Measurements from ENCODE around the gene TCF7L1.
"Not testable (repeated sequence)": the region's sequence is repeated elsewhere in the genome, so short reads cannot be mapped to it uniquely, and the experiment has no call there.

TCF7L1 gene

DNA sequence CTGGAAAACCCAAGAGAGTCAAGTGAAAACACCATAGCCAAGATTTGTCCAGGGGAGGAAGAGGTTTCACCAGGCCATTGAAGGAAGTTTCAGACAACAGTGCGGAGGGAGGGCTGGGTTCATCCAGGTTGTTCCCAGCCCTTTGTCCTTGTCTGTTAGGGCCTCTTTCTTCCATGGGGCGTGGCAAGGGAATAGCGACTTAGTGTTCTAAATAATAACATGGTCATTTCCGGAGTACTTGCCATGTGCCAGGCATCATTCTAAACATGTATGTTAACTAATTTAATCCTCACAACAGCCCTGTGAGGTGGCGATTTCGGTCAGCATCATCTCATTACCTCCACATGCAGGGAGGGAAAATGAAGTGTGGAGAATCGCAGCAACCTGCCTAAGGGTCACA, 77.3 kb downstream of the TCF7L1 start:
- peaks cover 0 to 13% (median 2%) of the 10 kb centered on the region in 5 experiments for H3K27me3 ChIP-seq (replicated peaks in 2 of 5; ENCODE audit: control insufficient read depth in 4 of 5, insufficient read depth in 5 of 5, low read length in 4 of 5)
- H3K4me1 ChIP-seq (ENCODE audit: control extremely low read depth in 1 of 4, control insufficient read depth in 4 of 4, insufficient read depth in 4 of 4, low read length in 3 of 4) = no peaks in the 10 kb centered on the region
- DNase-seq = no peak
- no peaks in the 10 kb centered on the region for H3K36me3 ChIP-seq (ENCODE audit: control insufficient read depth in 4 of 4, insufficient read depth in 4 of 4, low read length in 3 of 4)
- ChIA-PET POLR2A (no interaction called here), CTCF (no interaction called here)
- no peaks in the 10 kb centered on the region for H3K9me3 ChIP-seq (ENCODE audit: control extremely low read depth in 1 of 5, control insufficient read depth in 4 of 5, insufficient read depth in 2 of 5, low read depth in 1 of 5, low read length in 4 of 5)
- no peak overlapping the region for H3K27ac ChIP-seq (ENCODE audit: insufficient read depth in 1 of 2, low read depth in 1 of 2, low read length in 2 of 2, poor library complexity in 1 of 2, severe bottlenecking in 2 of 2)
- no peak overlapping the region for H3K4me3 ChIP-seq (ENCODE audit: control insufficient read depth in 1 of 7, extremely low read depth in 1 of 7, insufficient read depth in 4 of 7, low read depth in 2 of 7, low read length in 6 of 7)
- 100% methylated on average over 1 of the region's 7 CpGs for WGBS (ENCODE audit: insufficient coverage)

DNA sequence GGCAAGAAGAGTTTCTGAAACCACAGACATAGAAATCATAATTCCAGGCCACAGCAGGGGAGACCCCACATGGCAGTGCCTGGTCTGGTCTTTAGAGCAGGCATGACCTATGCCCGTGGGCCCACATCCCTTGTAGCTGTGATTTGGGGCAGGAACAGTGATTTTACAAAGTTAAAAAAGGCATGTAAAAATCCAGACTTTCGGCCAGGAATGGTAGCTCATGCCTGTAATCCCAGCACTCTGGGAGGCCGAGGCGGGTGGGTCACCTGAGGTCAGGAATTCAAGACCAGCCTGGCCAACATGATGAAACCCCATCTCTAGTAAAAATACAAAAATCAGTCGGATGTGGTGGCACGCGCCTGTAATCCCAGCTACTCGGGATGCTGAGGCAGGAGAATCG, 78.4 kb downstream of the TCF7L1 start:
- CTCF ChIA-PET; H3K36me3 ChIP-seq (ENCODE audit: control insufficient read depth in 4 of 4, insufficient read depth in 4 of 4, low read length in 3 of 4); H3K4me3 ChIP-seq (ENCODE audit: control insufficient read depth in 1 of 7, extremely low read depth in 1 of 7, insufficient read depth in 4 of 7, low read depth in 2 of 7, low read length in 6 of 7); POLR2A ChIA-PET; H3K4me1 ChIP-seq (ENCODE audit: control extremely low read depth in 1 of 4, control insufficient read depth in 4 of 4, insufficient read depth in 4 of 4, low read length in 3 of 4); DNase-seq; H3K9me3 ChIP-seq (ENCODE audit: control extremely low read depth in 1 of 5, control insufficient read depth in 4 of 5, insufficient read depth in 2 of 5, low read depth in 1 of 5, low read length in 4 of 5); H3K27ac ChIP-seq (ENCODE audit: insufficient read depth in 1 of 2, low read depth in 1 of 2, low read length in 2 of 2, poor library complexity in 1 of 2, severe bottlenecking in 2 of 2): not testable (repeated sequence)
- peaks cover 0 to 13% (median 2%) of the 10 kb centered on the region in 5 experiments for H3K27me3 ChIP-seq (replicated peaks in 2 of 5; ENCODE audit: control insufficient read depth in 4 of 5, insufficient read depth in 5 of 5, low read length in 4 of 5)
- 100% methylated on average over 4 of the region's 9 CpGs for WGBS (ENCODE audit: insufficient coverage)

DNA sequence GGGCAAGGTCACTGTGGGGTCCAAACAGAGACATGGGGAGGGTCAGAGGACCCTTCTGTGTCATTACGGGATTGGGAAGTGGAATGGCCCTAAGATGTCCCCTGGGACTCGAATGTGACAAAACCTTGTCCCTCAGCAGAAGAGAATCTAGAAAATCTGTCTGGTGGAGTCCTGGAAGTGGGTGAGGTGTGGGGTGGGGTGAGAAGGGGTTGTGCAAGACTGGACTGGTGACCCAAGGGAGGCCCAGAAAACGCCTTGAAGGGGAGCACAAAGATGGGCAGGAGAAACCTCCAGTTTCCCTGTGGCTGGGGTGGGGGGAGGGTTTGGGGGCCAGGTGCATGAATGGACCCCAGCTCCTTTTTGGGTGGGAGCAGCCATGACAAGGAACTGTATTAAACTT, 79.6 kb downstream of the TCF7L1 start:
- Histone ChIP-seq H3K4me3 (ENCODE audit: control insufficient read depth in 1 of 7, extremely low read depth in 1 of 7, insufficient read depth in 4 of 7, low read depth in 2 of 7, low read length in 6 of 7) (no peak overlapping the region), H3K9me3 (ENCODE audit: control extremely low read depth in 1 of 5, control insufficient read depth in 4 of 5, insufficient read depth in 2 of 5, low read depth in 1 of 5, low read length in 4 of 5) (no peaks in the 10 kb centered on the region), H3K4me1 (ENCODE audit: control extremely low read depth in 1 of 4, control insufficient read depth in 4 of 4, insufficient read depth in 4 of 4, low read length in 3 of 4) (no peaks in the 10 kb centered on the region), H3K27ac (ENCODE audit: insufficient read depth in 1 of 2, low read depth in 1 of 2, low read length in 2 of 2, poor library complexity in 1 of 2, severe bottlenecking in 2 of 2) (no peak overlapping the region), H3K36me3 (ENCODE audit: control insufficient read depth in 4 of 4, insufficient read depth in 4 of 4, low read length in 3 of 4) (no peaks in the 10 kb centered on the region), H3K27me3 (replicated peaks in 2 of 5; ENCODE audit: control insufficient read depth in 4 of 5, insufficient read depth in 5 of 5, low read length in 4 of 5) (peaks cover 0 to 13% (median 5%) of the 10 kb centered on the region in 5 experiments)
- DNase-seq = no peak
- ChIA-PET CTCF (no interaction called here), POLR2A (no interaction called here)
- 100% methylated on average over 2 of the region's 3 CpGs for WGBS (ENCODE audit: insufficient coverage)

DNA sequence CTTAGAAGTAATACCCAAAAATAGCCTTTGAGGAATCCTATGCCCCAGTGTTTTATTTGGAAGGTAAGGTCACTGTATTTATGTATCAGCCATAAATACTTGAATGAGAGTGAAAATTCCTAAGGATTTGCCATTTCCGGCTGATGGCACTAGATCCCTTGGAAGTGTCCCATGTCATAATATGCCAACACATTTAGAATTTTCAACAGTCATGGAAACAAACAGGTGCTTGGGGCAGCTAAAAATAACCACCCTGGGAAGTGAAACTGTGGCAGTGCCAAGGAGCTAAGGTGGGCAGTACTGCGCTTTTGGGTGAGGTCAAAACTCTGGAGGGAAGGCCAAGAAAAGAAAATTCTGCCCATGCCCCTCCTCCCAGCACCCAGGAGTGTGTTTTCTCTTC, 80.2 kb downstream of the TCF7L1 start:
- Histone ChIP-seq H3K4me3 (ENCODE audit: control insufficient read depth in 1 of 7, extremely low read depth in 1 of 7, insufficient read depth in 4 of 7, low read depth in 2 of 7, low read length in 6 of 7) (no peak overlapping the region), H3K36me3 (ENCODE audit: control insufficient read depth in 4 of 4, insufficient read depth in 4 of 4, low read length in 3 of 4) (no peaks in the 10 kb centered on the region), H3K27ac (ENCODE audit: insufficient read depth in 1 of 2, low read depth in 1 of 2, low read length in 2 of 2, poor library complexity in 1 of 2, severe bottlenecking in 2 of 2) (no peak overlapping the region), H3K27me3 (replicated peaks in 2 of 5; ENCODE audit: control insufficient read depth in 4 of 5, insufficient read depth in 5 of 5, low read length in 4 of 5) (peaks cover 0 to 13% (median 5%) of the 10 kb centered on the region in 5 experiments), H3K9me3 (ENCODE audit: control extremely low read depth in 1 of 5, control insufficient read depth in 4 of 5, insufficient read depth in 2 of 5, low read depth in 1 of 5, low read length in 4 of 5) (no peaks in the 10 kb centered on the region), H3K4me1 (ENCODE audit: control extremely low read depth in 1 of 4, control insufficient read depth in 4 of 4, insufficient read depth in 4 of 4, low read length in 3 of 4) (no peaks in the 10 kb centered on the region)
- WGBS (ENCODE audit: insufficient coverage) = 86% methylated on average over 2 of the region's 2 CpGs
- DNase-seq = no peak
- ChIA-PET POLR2A (no interaction called here), CTCF (no interaction called here)

DNA sequence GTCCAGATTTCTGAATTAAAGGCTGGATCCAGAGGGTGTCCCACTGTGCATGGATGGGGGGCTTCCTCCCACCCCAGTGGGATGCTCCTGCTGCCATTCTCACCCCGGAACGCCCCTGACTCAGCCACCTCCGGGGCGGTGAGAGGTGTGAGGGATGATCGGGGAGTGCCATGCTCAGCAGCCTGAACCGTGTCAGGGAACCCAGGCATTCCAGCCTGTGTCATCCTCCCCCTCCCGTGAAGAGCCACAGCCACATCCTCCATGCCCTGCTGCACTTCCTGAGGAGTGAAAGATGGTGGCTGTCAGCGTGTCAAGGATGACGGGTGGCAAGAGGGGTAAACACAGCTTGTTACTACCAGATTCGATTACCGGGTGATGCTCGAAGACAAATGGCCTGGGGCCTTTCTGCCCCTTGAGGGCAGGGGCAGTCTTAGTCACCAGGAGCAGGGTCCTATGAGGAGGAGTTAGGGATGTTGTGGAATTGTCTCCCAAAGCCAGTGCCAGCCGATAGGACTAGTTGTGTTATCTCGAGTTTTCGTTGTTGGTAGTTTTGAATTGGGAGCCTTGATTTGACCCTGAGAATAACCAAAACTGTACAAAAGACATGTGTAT, 80.8 kb downstream of the TCF7L1 start:
- Histone ChIP-seq H3K9me3 (ENCODE audit: control extremely low read depth in 1 of 5, control insufficient read depth in 4 of 5, insufficient read depth in 2 of 5, low read depth in 1 of 5, low read length in 4 of 5) (no peaks in the 10 kb centered on the region), H3K4me3 (ENCODE audit: control insufficient read depth in 1 of 7, extremely low read depth in 1 of 7, insufficient read depth in 4 of 7, low read depth in 2 of 7, low read length in 6 of 7) (no peak overlapping the region), H3K27ac (ENCODE audit: insufficient read depth in 1 of 2, low read depth in 1 of 2, low read length in 2 of 2, poor library complexity in 1 of 2, severe bottlenecking in 2 of 2) (no peak overlapping the region), H3K27me3 (replicated peaks in 2 of 5; ENCODE audit: control insufficient read depth in 4 of 5, insufficient read depth in 5 of 5, low read length in 4 of 5) (peaks cover 0 to 13% (median 5%) of the 10 kb centered on the region in 5 experiments), H3K36me3 (ENCODE audit: control insufficient read depth in 4 of 4, insufficient read depth in 4 of 4, low read length in 3 of 4) (no peaks in the 10 kb centered on the region), H3K4me1 (ENCODE audit: control extremely low read depth in 1 of 4, control insufficient read depth in 4 of 4, insufficient read depth in 4 of 4, low read length in 3 of 4) (no peaks in the 10 kb centered on the region)
- ChIA-PET POLR2A (no interaction called here), CTCF (no interaction called here)
- 61% methylated on average over 9 of the region's 15 CpGs for WGBS (ENCODE audit: insufficient coverage)
- DNase-seq = peak in 2 of 3 donors; percentile 17 to 28

DNA sequence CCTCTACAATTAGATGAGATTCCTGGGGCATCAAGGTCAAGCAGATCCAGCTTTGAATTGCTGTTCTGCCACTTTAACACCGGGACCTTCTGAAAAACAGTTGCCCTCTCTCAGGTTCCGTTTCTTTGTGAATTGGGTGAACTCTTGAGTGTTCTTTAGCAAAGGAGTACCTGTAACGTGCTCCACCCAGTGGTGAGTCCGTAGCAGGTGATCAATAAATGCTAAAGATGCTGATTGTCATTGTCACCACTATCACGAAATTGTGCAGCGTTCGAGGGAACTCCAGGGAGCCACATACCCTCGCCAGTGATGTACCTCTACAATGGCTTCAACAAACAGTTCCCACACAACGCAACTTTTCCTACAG, 81.9 kb downstream of the TCF7L1 start:
- no peak overlapping the region for H3K4me3 ChIP-seq (ENCODE audit: control insufficient read depth in 1 of 7, extremely low read depth in 1 of 7, insufficient read depth in 4 of 7, low read depth in 2 of 7, low read length in 6 of 7)
- no peak overlapping the region for H3K27ac ChIP-seq (ENCODE audit: insufficient read depth in 1 of 2, low read depth in 1 of 2, low read length in 2 of 2, poor library complexity in 1 of 2, severe bottlenecking in 2 of 2)

DNA sequence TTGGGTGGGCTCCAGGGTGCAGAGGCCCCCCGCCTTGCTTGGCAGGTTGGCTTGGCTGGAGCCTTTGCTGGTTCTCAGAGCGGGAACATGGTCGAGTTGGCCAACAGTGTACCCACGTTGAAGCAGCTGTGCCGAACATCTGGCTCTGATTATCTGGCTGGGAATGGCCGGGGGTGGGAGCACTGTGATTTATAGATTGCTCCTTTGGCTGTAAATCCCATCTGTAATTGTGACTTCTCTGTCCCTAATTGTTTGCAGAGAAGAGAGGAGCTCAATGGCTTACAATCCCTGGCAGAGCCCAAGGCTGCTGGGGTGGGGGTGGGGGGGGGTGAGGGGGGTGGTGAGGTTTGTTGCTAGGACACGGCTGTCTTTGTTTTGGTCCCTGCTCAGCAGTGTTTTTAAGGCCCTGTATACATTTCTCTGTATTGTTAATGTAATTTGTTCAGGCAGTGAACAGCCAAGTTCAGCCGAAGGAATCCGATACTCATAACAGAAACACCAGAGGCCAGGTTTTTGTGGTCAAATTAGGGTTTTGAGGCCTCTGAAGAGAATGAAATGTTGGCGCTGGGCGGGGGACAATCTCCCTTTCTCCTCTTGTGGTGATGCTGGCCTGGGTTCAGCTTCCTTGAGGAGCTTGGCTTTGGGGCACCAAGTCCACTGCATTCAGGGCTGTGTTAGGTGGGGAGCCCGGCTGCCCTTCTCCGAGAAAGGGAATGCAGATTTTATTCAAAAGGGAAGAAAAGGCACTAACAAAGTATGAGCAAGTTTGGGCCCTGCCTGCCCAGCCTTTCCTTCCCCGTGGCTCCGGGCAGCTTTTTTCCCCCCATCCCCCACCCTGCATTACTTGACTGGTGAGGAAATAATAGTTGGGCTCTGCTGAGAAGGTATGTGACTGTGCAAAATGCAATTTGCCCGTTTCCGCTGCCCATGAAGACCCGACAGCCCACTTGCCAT, 82.5 kb downstream of the TCF7L1 start:
- Histone ChIP-seq H3K4me1 (ENCODE audit: control extremely low read depth in 1 of 4, control insufficient read depth in 4 of 4, insufficient read depth in 4 of 4, low read length in 3 of 4) (no peaks in the 10 kb centered on the region), H3K36me3 (ENCODE audit: control insufficient read depth in 4 of 4, insufficient read depth in 4 of 4, low read length in 3 of 4) (no peaks in the 10 kb centered on the region), H3K27ac (ENCODE audit: insufficient read depth in 1 of 2, low read depth in 1 of 2, low read length in 2 of 2, poor library complexity in 1 of 2, severe bottlenecking in 2 of 2) (no peak overlapping the region), H3K4me3 (ENCODE audit: control insufficient read depth in 1 of 7, extremely low read depth in 1 of 7, insufficient read depth in 4 of 7, low read depth in 2 of 7, low read length in 6 of 7) (no peak overlapping the region), H3K9me3 (ENCODE audit: control extremely low read depth in 1 of 5, control insufficient read depth in 4 of 5, insufficient read depth in 2 of 5, low read depth in 1 of 5, low read length in 4 of 5) (no peaks in the 10 kb centered on the region), H3K27me3 (replicated peaks in 2 of 5; ENCODE audit: control insufficient read depth in 4 of 5, insufficient read depth in 5 of 5, low read length in 4 of 5) (peaks cover 0 to 13% (median 7%) of the 10 kb centered on the region in 5 experiments)
- peak in 2 of 3 donors; percentile 7 to 22 for DNase-seq
- POLR2A ChIA-PET = no interaction called here
- CTCF ChIA-PET = interaction anchor here (1.3 kb wide), 1 partner anchor 148 kb away, joined by 3 read pairs; no protein-coding TSS in a partner anchor
- 85% methylated on average over 8 of the region's 18 CpGs for WGBS (ENCODE audit: insufficient coverage)

More for the DNA sequence above, 81.9 kb downstream of the TCF7L1 start:
- DNase-seq = no peak
- Histone ChIP-seq H3K4me1 (ENCODE audit: control extremely low read depth in 1 of 4, control insufficient read depth in 4 of 4, insufficient read depth in 4 of 4, low read length in 3 of 4) (no peaks in the 10 kb centered on the region), H3K9me3 (ENCODE audit: control extremely low read depth in 1 of 5, control insufficient read depth in 4 of 5, insufficient read depth in 2 of 5, low read depth in 1 of 5, low read length in 4 of 5) (no peaks in the 10 kb centered on the region), H3K27me3 (replicated peaks in 2 of 5; ENCODE audit: control insufficient read depth in 4 of 5, insufficient read depth in 5 of 5, low read length in 4 of 5) (peaks cover 0 to 13% (median 5%) of the 10 kb centered on the region in 5 experiments), H3K36me3 (ENCODE audit: control insufficient read depth in 4 of 4, insufficient read depth in 4 of 4, low read length in 3 of 4) (no peaks in the 10 kb centered on the region)
- CTCF ChIA-PET = interaction anchor here (1.3 kb wide), 1 partner anchor 148 kb away, joined by 3 read pairs; no protein-coding TSS in a partner anchor
- 98% methylated on average over 9 of the region's 9 CpGs for WGBS (ENCODE audit: insufficient coverage)
- POLR2A ChIA-PET = no interaction called here

Data from common myeloid progenitor, CD34-positive (primary cell).